Stimulated activated CD4-positive, alpha-beta T cell treated with anti-CD3 and anti-CD28 coated beads, Interleukin-15, amount 100 ng/mL, for 48 hours (primary cell): Measurements from ENCODE around the gene ELN.
A peak's percentile ranks its signal among the peaks of the same experiment; 100 is the strongest.
"Not testable (repeated sequence)": the region's sequence is repeated elsewhere in the genome, so short reads cannot be mapped to it uniquely, and the experiment has no call there.

Experiments used
- DNase-seq, 2 donors: peaks; one replicate each; pipeline ENCODE4 v3.0.0-alpha.2; 2020; ENCODE audit warnings: low read depth in 2 of 2

The ELN gene

DNA sequence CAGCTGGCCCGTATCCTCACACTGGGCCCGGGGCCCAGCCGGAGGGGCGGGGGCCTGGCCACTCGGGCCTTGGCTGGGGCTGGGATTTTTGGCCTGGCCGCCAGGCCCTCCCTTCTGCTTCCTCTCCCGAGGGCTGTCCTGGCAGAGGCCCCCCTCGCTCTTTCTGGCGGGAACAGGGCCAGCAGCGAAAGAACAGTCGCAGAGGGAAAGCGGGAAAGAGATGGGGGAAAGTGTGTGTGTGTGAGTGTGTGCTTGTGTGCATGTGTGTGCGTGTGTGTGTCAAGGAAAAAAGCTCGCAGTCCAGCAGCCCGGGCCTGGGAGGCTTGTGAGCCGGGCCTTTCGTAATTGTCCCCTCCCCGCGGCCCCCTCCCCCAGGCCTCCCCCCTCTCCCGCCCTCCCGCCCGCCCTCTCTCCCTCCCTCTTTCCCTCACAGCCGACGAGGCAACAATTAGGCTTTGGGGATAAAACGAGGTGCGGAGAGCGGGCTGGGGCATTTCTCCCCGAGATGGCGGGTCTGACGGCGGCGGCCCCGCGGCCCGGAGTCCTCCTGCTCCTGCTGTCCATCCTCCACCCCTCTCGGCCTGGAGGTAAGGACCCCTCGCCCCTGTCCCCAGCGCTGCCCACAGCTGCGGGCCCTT lies at the start of gene ELN:
Gene ELN (plus strand): TSS at position 491 of the 638 bp plus-strand sequence. CDS start 15 bp downstream, at position 506.
- DNase-seq = no peak

DNA sequence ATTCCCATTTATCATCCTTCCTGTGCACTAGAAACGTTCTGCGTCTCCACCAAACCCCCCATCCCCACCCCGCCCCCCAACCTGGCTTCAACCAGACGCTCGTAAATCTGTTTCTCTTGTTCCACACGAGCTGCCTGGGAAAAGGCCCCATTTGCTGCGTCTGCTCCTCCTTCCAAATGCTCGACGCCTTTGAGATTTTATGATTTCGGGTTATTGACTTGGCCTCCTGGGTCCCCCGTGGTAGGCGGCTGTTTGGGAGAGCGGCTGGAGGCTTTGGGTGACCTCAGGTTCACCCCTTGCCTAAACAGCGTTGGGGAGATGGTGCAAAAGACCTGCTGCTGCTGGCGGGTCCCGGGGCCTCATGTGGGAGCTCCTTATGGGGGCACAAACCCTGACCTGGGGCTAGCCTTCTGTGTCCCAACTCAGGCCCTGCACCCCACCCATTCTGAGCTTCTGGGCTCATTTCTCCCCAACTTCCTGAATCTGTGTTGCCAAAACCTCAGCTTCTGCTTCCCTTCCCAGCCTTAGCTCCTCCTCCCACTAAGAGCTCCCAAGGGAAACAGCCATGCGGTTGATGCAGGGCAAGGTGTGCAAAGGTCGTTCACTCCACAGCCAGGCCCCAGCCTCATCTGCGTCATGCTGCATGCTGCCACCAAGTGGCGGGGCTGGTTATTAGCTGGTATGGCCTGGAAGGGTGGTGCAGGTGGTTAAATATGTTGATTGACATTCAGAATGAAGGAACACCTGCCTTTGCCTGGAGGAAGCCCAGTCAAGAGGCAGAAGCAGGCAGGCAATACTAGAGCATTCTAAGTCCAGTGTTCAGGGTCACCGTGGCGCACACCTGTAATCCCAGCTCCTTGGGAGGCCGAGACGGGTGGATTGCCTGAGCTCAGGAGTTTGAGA lies 49.1 kb upstream of the ELN start:
- DNase-seq = peak in 1 of 2 donors; percentile 5

DNA sequence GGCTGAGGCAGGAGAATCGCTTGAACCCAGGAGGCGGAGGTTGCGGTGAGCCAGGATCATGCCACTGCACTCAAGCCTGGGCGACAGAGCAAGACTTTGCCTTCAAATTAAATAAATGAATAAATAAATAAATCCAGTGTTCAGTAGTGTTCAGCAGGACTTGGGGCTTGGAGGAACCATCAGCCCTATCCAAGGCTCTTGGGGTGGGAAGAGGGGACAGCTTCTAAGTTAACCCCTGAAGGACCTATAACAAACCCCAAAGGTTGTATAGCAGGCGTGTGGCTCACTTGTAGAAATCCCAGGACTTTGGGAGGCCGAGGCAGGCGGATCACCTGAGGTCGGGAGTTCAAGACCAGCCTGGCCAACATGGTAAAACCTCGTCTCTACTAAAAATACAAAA lies 48.3 kb upstream of the ELN start:
- not testable (repeated sequence) for DNase-seq

DNA sequence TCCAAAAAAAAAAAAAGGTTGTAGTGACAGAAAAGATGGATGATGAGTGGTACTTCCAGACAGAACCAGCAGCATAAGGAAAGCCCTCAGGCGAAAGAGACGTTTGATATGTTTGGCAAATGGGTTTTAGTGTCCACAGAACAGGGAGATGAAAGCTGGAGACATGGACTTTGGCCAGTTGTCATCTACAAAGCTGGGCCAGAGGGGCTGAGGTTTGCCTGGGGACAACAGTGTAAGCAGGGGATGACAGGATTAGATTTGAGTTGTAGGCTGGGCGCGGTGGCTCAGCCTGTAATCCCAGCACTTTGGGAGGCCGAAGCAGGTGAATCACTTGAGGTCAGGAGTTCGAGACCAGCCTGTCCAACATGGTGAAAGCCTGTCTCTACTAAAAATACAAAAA lies 47.8 kb upstream of the ELN start:
- no peak for DNase-seq

DNA sequence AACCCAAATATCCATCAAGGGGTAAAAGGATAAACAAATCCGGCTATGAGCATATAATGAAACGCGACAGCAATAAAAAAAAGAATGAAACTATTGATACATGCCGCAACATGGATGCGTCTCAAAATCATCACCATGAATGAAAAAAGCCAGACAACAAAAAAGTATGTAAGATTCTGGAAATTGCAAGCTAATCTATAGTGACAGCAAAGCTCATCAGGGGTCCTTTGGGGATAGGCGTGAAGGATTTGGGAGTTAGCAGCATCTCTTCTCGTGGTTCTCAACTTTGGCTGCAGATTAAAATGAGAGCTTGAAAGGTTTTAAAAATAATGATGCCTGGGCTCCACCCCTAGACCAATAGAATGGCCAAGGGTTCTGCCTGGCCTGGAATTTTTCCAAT lies 46.0 kb upstream of the ELN start:
- no peak for DNase-seq

DNA sequence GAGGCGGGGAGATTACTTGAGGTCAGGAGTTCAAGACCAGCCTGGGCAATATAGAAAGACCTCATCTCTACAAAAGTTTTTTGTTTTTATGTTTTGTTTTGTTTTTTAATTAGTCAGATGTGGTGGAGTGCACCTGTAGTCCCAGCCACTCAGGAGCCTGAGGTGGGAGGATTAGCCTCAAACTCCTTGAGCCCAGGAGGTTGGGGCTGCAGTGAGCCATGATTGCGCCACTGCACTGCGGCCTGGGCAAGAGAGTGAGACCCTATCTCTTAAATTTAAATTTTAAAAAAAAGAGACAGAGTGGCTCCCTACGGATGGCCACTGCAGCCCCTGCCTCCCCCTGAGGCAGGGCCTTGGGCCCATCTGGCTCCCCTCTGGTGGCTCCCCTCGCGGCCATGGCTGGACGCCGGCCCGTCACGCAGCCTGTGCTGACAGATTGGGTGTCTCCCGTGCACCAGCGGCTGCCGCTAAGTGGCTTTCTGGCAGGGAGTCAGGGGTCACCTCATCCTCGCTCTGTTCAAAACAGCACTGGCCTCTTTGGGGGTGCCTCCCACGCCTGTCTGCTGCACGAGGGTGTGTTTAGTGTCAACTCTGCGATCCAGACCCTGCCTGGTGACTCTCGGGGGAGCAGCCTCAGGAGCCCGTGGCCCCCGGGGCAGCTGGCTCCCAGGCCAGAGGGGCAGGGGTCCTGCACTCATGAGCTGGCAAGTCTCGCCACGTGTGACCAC lies 44.4 kb upstream of the ELN start:
- DNase-seq = no peak

DNA sequence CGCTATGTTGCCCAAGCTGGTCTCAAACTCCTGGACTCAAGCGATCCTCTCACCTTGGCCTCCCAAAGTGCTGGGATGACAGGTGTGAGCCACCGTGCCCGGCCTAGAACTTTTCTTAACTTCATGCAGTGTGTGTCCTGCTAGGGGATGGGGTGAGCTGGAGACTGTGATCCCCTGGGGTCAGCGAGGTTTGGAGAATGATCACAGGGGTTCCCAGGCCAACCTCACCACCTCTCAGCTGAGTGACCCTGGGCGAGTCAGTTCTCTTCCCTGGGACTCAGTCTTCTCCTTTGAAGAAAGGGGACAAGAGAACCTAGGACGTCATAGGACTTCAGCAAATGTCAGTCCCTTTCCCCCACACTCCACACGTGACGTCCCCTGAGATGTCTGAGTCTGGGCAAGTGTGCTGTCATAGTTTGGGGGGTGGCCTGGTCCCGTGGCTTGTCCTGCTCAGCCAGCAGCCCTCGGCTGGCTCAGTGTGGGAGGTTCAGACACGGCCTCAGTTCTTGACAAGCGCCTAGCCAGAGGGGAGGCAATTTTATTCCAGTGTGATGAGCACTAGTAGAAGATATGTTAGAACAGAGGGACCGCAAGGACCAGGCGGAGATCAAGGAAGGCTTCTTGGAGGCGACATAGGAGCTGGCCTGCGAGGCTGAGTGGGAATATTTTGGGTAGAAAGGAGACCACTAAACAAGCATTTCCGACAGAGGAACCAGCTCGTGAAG lies 43.3 kb upstream of the ELN start:
- no peak for DNase-seq

DNA sequence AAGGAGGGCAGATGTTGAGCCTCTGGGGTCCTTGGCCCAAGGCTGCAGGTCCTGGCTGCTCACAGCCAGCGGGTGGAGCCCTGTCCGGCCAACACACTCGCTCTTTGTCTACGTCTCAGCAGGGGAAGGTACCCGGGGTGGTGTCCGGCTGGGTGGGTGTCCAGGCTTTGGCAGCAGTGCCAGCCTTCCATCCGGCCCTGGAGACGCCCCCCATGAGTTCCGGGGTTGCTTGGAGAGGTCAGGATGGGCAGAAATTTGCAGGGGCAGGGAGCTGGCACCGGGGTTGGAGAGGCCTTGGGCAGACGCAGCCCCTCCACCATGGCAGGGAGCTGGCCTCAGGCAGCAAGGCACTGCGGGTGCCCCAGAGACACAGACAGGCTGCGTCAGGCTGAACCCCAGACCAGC lies 42.2 kb upstream of the ELN start:
- no peak for DNase-seq

DNA sequence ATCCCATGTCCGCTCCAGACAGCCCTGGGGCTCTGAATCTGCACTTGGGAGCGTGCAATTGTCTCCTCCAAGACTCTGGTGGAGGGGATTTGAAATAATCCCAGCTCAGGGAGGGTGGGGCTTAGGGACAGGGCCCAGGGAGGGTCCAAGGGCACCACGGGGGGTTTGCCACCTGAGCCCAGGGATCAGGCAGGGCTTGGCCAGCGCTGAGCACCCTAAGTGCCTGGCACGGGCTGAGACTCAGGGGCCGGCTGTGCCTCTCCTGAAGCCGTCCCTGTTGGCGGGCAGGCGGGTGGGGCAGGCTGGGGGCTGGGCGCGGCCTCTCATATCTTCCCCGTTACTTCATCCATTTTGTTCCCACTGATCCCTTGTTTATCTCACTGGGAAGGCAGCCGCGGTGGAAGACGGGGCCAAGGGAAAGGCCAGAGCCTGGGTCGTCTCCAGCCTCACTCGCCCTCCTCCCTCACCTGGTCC lies 41.8 kb upstream of the ELN start:
- no peak for DNase-seq

DNA sequence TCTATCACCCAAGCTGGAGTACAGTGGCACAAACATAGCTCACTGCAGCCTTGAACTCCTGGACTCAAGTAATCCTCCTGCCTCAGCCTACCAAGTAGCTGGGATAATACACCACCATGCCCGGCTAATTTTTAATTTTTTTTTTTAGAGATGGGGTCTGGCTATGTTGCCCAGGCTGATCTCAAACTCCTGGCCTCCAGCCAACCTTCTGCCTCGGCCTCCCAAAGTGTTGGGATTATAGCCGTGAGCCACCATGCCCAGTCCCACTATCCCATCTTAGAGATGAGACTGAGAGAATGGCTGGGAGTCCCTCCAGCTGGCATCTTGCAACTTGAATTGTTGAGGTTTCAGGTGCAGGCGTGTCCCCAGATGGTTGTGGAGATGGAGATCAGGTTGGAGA lies 40.7 kb upstream of the ELN start:
- DNase-seq = no peak

DNA sequence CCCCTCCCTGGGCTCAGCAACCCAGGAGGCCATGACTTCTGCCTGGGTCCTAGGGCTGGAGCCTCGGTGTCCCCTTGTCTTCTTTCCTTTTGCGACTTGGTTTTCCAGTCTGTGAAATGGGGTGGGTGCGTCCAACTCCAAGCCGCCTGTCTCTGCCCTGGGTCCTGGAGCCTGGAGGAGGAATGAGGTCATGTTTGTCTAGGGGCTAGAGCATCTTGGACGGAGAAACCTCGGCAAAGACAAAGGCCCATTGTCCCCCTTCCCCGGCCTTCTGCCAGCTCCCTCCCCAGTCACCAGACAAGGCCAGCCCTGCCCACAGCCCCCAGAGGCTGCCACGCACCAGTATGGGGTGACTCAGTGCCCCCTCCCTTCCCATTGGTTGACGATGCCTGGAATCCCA lies 39.8 kb upstream of the ELN start:
- DNase-seq = no peak

DNA sequence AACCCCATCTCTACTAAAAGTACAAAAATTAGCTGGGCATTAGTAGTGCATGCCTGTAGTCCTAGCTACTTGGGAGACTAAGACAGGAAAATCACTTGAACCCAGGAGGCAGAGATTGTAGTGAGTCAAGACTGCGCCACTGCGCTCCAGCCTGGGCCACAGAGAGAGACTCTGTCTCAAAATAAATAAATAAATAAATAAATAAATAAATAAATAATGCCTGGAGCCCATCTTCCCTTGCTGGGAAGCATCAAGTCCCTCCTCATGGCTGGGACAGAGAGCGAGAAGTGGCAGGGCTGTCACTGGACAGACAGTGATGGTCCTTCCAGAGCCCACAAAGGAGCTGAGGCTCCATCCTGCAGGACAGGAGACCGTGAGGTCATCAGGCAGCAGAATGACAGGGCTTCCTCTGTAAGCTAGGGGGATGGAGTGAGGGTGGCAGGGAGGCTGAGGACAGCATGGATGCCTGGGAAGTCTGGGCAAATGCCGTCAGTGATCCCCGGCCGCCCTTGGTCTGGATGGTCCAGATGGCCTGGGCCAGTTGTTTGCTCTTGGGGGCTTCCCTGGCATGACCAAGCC lies 36.4 kb upstream of the ELN start:
- no peak for DNase-seq

DNA sequence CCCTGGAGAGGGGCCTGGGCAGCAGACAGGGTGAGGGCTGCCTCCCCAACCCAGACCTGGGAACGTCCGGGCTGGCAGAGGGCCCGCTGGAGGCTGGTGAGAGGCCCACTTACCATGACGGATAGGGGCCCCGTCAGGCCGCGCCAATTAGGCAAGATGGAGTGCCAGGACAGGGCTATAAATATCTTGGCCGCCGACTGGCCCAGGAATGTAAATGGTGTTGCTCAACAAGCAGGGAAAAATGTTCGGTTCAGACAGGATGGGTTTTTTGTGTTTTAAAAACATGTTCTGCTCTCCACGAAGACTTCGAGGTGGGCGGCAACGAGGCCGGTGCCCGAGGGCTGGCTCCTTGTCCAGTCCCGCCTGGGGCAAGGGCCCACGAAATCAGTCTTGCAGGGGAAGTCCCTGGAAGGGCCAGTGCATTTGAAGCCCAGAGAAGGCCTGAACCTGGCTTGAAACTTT lies 35.8 kb upstream of the ELN start:
- DNase-seq = no peak

DNA sequence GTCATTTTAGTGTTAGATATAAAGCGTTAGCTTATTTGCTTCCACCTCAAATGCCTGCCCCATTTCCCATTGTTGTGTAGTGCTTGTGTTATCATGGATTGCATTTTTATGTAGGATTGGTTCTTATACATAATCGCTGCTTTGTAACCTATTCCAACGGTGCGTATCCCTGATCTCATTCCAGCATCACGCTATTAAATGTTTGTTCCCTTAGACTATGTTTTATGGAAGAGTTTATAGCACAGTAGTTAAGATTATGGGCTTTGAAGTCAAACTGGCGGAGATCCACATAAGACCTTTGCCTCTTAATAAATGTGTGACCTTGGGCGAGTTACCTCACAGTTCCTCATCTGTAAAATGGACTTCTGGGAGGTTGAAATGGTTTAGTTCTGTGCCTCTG lies 34.0 kb upstream of the ELN start:
- DNase-seq = no peak

DNA sequence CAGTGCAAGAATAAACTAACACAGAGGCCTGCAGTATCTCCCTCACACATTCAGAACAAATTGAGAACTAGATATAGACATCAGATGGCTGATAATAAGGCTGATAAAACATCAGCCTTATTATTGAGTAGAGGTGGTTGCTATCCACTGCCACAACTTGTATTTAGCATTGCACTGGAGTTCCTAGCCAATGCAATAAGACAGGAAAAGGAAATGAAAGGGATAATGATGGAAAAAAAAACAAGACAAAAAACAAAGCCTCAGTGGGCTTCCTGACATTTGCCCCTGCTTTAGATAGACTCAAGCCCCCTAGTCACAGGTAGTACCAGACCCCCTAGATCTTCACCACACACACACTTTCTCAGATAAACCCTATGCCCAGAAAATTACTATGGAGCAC lies 33.2 kb upstream of the ELN start:
- no peak for DNase-seq

DNA sequence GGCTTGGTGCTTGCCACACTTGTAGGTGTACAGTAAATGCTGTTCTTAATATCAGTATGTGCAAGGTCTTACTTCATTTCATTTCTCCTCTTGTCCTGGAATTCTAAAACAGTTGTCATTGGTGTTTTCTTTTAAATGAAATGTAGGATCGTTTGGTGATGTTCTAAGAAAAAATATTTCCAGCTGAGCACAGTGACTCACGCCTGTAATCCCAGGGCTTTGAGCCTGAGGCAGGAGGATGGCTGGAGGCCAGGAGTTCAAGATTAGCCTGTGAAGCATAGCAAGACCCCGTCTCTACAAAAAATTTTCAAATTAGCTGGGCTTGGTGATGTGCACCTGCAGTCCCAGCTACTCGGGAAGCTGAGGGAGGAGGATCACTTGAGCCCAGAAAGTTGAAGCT lies 32.6 kb upstream of the ELN start:
- no peak for DNase-seq

DNA sequence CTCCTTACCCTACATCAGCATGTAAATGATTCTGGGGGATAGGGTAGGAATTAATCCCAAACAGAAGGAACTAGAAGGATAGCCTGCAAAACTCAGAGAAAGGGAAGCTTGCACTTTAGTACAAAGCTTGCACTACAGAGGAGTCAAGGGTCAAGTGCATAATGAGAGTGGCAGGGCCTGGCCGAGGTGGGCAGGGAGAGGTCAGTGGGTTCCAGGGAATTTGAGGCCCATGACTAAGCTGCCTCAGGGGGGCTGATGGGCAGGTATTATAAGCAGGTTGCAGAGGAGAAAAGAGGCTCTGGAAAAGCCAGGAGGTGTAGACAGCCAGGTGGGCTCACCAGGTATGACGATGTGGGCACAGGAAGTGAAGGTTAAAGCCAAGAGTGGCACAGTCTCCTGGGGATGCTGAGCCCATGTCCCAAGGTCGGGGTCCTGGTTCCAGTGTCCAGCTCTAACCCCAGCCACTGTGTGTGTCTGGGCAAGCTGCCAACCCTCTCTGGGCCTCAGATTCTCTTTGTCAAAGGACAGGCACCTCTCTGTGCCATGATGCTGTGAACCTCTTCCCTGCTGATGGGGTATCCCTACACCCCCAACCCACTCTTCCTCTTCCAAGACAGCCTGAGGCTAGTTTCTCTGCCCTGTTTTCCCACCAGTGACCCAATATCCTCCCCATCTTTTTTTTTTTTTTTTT lies 32.0 kb upstream of the ELN start:
- no peak for DNase-seq

DNA sequence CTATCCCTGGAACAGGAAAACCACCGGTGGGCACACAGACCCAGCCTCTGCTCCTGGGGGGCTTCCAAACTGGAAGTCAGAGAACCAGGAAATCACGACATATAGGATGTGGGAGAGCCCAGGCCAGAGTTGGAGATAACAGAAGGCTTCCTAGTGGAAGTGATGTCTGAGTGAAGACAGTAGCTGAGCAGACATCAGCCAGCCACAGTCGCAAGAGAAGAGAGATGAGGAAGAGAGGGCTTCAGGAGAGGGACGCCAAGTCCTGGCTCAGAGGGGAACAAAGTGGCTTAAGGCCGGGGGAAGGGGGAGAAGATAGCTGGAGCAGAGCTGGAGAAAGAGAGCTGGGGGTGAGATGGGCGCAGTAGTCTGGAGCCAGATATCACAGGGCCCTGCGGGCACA lies 30.9 kb upstream of the ELN start:
- no peak for DNase-seq

DNA sequence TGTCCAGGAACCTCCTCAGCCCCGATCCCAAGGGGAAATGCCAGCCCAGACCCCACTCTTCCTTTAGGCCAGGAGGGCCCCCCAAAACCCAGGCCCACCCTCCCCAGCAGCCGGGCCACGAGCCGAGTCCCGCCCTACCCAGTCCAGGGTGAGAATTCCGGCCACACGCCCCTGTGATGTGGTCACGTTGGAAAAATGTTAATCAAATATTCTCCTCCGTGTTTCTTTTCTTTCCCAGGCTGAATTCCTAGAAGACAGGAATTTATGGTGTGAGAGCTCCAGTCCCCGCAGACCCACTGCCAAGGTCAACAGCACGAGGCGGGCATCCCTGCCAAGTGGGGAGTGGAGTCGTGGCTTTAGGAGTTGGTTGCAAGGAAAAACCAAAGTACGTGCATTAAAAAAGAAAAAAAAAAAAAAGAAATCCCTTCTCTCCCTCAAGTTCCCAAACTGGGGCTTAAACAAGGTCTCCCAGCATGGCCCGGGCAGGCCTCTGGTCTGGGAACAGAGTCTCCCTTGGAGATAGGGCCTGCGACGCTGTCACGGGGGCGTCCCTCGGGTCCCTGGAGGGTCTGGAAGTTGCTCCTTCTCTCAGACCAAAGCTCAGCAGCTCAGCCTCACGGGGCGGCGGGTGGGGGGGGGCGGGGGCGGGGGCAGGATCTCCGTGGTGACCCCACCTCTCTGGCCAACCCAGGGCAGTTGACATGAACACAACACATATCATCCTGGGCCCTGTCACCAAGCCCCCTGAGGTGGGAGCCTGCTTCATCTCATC lies 28.1 kb upstream of the ELN start:
- DNase-seq = no peak
